ENCODE results near the gene IMMP2L. TPM values are rescaled to one million over a fixed set of nuclear protein-coding genes. Genes with fewer than 3 reads are reported as not detected.
A peak's percentile ranks its signal among the peaks of the same experiment; 100 is the strongest.

The IMMP2L gene
- total RNA-seq, 1 donor from 2014 or later, result 11.1 TPM

DNA sequence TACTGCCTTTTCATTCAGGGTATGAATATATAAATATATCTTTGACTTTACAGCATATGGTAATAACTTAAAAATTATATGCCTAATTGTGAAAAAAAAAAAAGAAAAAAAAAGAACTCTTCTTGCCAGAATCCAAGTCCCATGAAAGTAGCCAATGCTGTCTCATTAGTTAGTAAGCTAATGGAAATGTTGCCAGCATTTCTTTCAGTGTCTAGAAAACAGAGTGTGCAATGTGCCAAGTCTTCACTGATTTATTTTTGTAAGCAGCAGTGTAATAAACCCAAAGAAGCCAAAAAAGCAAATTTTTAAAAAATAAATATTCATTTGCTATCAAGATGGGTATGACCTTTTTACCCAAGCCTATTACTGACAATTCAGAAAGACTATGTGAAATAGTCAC, 502.5 kb downstream of the IMMP2L start:
- no peak for DNase-seq (ENCODE audit: extremely low read depth, low read depth, low spot score)

DNA sequence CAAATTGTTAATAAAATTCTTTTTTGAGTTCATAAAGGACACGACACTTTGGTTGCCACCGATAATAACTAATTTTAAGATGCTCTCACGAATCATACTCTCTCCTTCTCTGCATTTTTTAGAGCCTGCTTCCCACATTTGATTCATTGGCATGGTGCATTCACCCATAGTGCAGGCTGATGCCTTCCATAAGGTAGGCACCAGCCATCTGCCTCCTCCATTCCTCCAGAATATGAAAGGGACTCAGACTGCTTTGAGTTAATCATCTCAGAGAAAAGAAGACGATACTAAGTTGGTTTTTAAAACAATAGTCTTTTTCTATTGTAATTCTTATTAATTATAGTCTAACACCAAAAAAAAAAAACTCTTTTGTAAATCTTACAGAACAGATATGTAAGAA, 505.2 kb downstream of the IMMP2L start:
- DNase-seq (ENCODE audit: extremely low read depth, low read depth, low spot score), result no peak

DNA sequence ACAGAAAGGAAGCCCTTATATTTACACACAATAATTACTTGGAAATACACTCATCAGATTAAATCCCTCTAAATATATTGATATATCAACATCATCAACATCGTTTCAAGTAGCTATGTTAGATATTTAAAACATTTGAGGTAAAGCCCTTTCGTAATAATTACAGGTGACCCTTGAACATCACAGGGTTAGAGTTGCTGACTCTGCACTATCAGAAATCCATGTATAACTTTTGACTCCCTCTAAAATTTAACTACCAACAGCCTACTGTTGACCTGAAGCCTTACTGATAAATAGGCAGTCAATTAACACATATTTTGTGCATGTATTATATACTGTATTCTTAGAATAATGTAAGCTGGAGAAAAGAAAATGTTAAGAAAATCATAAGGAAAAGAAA, 505.9 kb downstream of the IMMP2L start:
- no peak for DNase-seq (ENCODE audit: extremely low read depth, low read depth, low spot score)

DNA sequence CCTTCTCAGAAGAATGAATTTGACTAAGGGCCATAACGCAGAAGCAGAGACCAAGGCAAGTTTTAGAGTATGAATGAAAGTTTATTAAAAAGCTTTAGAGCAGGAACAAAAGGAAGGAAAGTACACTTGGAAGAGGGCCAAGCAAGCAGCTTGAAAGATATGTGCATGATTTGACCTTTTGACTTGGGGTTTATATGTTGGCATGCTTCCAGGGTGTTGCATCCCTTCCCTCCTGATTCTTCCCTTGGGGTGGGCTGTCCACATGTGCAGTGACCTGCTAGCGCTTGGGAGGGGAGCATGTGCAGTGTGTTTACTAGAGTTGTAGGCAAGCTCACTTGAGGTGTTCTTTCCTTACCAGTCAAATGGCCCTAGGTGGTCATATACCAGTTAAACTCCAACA, 509.3 kb downstream of the IMMP2L start:
- no peak for DNase-seq (ENCODE audit: extremely low read depth, low read depth, low spot score)

DNA sequence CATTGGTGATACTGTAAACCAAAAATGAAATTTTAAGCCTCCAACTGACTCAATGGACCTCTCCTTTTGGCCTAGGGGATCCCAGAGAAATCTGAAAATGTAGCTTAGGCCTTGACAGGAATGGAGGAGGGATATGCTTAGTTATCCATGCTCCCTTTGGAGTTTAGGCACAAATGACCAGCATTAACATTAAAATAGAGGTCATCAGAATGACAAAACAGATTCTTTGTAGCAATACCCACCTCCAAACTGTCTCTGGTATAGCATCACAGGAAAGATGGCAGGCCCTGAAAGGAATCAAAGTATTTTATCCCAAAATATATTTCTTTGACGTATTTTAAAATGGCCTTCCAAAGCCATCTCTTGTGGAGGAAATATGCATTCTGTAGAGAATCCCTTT, 510.5 kb downstream of the IMMP2L start:
- DNase-seq (ENCODE audit: extremely low read depth, low read depth, low spot score), result no peak

DNA sequence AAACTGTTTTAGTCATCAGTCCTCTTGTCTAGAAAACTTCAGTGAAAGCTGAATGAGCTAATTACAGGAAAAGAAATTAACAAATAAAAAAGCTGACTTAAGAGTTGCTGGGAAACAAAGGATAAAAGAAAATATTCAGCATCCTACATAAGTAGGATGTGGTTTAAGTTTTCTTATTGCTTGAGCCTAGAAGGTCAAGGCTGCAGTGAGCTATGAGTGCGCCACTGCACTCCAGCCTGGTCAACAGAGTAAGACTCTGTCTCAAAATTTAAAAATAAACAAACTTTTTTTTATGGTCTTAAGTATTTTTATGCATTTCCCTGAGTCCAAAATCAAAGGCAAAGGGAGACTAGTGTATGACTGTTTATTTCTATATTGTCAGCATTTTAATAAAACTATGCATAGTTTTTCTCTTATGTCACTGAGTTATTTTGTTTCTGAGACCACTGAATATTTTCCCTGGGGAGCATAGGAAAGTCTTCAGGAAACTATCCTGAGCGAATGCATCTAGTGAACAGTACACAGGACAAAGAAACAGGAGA, 511.3 kb downstream of the IMMP2L start:
- DNase-seq (ENCODE audit: extremely low read depth, low read depth, low spot score), result no peak

DNA sequence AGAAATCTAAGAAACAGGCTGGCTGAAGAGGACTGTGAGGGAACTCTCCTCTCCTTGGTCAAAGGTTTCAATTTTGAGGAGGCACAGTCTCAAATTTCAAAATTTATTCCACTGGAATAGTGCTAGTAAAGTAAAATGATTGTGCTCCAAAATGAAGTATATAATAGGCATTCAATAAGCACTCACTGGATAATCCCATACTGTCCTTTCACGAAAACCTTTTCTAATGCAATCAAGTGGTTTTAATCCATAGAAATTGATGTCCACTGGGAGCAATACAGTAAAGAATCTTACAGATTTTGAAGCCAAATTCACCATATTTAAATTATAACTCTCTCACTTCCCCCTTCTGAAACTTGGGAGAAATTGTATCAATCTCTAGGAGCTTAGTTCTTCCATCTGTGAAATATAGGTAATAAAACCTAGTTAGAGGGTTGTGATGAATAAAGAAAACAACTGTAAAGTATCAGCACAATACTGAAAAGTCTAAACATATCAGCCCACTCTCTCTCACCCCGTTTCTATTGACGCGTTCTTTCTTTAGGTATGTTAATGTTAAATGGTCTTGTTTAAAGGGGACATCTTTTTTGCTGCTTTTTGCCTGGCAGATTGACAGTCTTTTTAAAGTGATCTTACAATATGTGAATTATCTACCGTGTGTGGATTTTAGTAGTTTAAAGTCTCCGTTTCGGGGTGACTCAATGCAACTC, 512.2 kb downstream of the IMMP2L start:
- no peak for DNase-seq (ENCODE audit: extremely low read depth, low read depth, low spot score)

DNA sequence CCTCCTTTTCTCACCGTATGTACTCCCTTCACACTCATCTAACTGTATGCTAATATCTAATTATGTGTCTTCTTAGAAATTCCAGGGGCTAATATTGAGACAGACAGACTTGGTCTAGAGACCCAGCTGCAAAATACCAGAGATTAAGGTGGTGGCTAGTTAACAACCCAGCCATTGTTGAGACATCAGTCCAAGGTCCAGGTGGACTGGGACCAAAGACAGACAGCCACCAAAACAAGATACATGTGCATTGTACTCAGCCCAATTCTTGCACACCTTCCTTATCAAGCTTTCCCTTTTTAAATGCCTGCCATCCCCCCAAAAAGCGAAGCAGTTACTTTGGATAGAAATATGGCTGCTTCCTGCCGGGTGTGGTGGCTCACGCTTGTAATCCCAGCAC, 514.7 kb downstream of the IMMP2L start:
- no peak for DNase-seq (ENCODE audit: extremely low read depth, low read depth, low spot score)

DNA sequence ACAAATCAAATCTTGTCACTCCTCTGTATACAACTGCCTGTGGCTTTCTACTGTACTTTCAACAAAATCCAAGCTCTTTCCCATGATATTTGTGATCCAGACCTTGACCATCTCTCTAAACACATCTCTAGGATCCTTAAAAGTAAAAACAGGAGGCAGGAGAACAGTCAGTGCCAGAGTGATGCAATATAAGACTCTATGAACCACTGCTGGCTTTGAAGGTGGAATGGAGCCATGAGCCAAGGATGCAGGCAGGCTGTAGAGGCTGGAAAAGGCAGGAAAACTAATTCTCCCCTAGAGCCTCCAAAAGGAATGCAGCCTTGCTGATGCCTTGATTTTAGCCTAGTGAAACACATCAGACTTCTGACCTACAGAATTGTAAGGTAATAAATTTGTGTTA, 516.8 kb downstream of the IMMP2L start:
- DNase-seq (ENCODE audit: extremely low read depth, low read depth, low spot score), result no peak

DNA sequence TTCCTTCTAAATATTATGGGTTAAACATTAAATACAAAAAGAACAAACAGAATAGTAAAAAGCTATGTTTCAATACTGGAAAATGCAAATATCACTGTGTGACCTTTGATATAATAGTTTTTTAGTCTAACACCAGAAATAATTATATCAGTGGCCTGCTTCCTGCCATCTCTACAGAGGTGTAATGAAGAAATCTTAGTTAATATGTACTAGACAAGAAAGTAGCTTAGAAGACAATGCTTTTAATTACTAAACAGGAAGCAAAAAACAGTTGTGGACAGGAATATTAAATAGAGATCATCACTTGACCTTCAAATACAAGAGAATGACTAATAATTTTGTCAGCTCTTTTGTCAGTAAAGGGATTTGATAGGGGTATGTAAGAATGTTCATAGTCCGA, 518.7 kb downstream of the IMMP2L start:
- no peak for DNase-seq (ENCODE audit: extremely low read depth, low read depth, low spot score)

DNA sequence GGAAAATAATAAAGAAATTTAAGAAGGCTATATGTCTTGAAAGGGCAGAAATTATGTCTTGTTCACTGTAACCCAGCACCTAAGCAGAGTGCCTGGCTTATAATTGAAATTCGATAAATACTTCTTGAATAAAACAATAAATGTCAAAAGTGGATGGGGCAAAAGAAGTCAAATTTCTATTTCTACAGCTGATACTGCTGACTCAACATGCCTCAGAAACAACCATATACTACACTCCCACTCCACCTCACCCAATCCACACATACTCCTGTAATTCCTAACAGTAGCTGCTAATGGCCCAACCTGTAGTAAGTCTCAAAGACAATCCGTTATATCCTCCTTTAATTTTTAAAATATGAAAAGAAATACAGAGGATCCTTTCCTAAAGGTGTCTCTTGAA, 519.5 kb downstream of the IMMP2L start:
- DNase-seq (ENCODE audit: extremely low read depth, low read depth, low spot score), result no peak

DNA sequence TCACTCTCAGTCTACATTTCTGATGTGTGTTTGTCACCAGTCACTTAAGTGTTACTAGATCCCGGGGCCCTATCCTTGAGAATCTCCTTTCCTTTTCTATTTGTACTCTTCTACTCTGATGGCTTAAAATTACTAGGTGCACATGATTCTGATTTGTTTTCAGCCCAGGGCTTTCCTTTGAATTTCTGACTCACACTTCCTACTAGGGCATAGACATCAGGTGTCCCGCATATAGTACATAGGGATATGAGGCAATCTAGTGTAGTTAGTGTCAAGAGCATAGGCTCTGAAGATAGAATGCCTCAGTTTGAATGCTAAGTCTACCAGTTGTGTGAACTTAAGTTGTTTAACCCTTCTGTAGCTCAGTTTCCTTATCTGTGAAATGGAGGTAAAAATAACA, 520.7 kb downstream of the IMMP2L start:
- peak; percentile 14 for DNase-seq (ENCODE audit: extremely low read depth, low read depth, low spot score)

DNA sequence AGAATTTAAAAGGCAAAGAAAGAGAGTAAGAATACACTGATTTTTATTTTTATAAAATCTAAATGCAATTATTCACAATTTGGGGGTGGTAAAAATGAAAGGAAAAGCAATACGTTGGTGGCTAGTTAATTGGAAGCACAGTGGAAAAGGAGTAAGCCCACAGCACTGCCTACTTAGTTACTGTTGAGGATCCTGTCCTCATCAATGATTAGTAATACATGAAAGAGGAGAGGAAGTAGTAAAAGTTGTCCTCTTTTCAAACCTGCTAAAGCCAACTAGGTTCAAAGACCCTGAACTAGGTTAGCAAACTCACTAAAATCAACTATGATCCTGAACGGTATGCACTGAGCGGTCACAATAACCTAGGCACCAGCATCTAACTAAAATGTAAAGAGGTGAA, 524.1 kb downstream of the IMMP2L start:
- no peak for DNase-seq (ENCODE audit: extremely low read depth, low read depth, low spot score)

DNA sequence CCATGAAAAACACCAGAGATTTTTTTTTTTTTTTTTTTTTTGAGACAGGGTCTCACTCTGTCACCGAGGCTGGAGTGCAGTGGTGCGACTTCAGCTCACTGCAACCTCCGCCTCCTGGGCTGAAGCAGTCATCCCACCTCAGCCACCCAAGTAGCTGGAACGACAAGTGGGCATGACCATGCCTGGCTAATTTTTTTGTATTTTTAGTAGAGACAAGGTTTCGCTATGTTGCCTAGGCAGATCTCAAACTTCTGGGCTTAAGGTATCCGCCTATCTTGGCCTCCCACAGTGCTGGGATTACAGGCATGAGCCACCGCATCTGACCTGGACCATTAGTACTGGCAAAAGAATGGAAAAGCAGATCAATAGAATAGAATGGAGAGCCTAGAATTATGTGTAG, 530.4 kb downstream of the IMMP2L start:
- no peak for DNase-seq (ENCODE audit: extremely low read depth, low read depth, low spot score)

DNA sequence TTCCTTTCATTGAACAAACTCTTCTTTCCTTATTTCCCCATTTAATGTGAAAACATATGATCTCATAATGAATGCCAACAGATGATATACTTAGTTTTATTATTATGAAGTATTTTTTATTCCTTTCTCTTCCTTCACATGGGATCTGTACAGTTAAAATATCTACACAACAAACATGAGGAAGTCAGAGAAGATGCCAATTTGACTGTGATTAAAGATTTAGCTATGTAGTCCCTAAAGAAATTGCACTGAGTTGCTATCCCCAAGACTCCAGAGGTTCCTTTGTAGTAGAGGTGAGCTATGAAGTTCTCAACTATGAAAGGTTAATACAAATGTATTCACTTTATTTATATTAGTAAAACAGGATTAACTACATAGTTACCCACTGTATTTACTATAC, 532.0 kb downstream of the IMMP2L start:
- peak; percentile 12 for DNase-seq (ENCODE audit: extremely low read depth, low read depth, low spot score)

DNA sequence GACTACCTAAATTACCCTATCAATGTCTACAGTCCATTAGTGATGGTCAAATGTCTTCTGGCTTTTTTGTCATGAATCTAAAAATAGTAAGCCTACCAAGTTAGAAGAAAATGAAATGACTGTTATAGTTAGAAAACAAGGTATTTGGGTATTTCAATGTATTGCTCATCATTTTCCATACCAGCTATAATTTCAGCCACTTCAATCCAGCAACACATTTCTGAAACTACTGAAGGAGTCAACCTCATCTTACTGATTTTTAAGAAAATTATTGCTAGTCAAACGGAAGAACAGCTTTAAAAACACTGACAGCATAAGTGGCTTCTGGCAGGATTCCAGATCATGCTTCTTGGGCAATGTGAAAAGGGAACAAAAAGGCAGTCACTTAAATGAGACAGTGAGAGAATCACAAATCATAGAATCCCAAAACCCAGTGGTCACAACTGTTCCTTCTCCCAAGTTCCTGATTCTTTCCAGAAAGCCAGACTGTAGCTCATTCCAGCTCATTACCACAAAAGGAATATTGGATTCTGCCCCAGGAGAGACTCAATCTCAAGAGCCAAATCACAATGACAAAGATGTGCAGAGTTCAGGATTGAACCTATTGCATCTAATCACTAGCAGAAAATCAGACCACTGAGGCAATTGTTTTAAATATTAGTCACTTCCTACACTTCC, 532.6 kb downstream of the IMMP2L start:
- peak; percentile 37 for DNase-seq (ENCODE audit: extremely low read depth, low read depth, low spot score)

DNA sequence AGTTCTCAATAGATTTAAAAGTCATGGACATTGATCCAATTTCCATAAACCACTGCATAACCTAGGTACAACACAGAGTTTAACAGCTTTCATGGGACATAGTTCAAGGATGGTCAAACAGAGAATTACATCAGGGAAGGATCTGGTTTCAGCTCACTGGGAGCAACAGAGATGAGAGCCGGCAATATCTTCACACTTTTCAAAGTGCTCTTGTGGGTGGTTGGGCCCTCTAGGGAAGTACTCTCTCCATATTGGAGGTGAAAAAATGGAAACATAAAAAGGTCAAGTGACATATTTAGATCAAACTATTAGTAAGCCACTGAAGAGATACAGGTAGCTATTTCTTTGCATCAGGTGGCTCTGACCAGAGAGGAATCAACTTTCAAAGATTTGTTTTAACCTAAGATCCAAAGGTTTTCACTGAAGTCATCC, 533.1 kb downstream of the IMMP2L start:
- no peak for DNase-seq (ENCODE audit: extremely low read depth, low read depth, low spot score)

DNA sequence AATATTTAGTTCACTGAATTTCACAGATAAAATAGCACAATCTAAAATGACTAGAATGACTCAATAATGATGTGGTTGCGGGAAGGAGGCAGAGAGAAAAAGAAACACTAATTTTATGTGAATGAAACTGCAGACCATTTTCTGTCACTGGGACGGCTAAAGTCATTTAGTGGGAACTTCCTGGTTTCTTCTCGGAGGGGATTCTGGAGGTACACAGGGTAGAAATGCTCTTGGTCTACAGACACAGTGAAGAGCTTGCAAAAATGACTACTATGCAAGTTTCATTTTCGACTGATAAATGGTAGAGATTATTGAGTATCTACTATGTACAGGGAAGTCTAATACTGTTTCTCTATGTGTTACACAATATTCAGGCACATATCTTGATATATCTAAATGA, 534.9 kb downstream of the IMMP2L start:
- no peak for DNase-seq (ENCODE audit: extremely low read depth, low read depth, low spot score)

DNA sequence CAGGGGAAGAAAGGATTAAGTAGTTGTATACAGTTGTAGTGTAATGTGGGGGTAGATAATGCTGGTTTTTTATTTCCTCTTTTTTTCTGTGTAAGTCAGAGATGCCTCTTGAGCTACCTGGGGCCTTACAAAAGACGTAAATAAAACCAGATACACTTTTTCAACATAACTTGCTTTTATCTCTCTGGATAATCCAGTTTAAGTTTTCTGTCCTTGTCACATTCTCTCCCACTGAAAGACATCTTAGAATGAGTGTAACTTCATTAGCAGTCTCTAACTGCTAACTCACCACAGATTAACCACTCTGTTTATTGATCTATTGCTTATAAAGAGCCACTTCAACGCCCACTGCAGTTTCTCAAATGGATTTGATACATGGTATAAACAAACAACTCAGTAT, 535.5 kb downstream of the IMMP2L start:
- DNase-seq (ENCODE audit: extremely low read depth, low read depth, low spot score), result no peak

DNA sequence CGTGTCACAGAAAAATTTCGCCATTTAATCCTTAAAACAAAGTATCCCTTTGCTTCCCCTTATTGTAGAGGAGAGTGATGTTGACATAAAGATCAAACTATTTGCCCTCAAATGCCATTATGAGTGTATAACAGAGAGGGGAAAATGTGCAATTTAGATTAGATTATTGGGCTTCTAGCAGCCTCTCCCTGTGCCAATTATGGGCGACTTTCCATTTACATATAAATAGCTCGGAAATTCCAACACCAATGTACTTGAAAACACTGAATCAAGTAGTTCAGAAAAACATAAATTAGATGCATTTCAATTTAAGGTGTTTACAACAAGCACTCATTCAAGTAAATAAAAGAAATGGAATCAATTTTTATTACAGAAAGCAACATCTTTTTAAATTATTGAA, 535.9 kb downstream of the IMMP2L start:
- DNase-seq (ENCODE audit: extremely low read depth, low read depth, low spot score), result no peak

DNA sequence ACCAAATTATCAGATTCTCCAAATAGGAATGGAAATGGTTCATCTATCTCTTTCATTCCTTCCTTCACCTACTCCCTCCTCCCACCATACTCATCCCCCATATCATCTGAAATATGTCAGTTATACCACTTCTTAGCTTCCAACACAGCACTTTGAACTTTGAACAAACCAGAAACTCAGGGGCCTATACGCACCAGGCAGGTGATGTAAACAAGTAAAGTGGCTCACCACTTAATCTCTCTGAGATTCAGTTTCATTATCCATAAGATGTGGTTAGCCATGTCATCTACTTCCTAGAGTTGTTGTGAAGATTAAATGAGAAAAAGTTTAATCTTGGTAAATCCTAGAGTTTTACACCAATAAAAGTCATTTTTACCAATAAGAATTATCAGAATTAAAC, 537.3 kb downstream of the IMMP2L start:
- DNase-seq (ENCODE audit: extremely low read depth, low read depth, low spot score), result no peak

DNA sequence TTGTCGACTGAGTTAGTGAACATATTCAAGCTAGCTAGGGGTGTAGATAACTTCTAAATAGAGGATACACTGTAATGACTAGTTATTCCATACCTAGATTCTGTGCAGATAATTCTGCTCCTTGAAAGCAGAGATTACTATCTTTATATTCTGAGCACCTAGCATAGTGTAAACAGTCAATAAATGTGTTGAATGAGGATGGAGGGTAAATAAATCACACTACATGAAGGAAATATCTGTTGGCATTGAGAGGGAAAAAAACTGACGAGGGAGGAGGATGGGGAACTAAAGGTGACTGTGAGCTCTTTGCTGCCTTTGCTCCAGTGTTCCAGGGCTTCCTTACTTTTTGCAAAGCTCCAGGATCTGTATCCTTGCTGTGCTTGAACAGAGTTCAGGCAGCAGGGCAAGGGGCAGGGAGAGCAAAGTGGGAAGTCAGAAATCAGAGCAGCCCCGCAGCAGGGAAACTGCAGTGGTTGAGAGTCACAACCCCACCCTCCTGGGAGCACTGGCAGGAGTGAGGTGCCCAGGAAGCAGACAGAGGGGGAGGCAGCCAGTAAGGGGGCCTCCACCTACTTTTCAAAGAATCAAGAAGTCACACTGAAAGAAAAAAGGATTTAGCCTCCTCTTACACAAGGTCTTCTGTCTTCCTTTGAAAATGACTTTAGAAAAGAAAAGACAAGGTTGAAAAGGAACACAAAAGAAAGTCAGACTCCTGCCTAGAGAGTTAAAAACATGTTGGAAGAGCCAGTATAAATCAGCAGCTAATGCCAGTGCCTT, 543.1 kb downstream of the IMMP2L start:
- DNase-seq (ENCODE audit: extremely low read depth, low read depth, low spot score), result no peak
